Measurements from ENCODE around the gene GJB3.
"Not testable (repeated sequence)": the region's sequence is repeated elsewhere in the genome, so short reads cannot be mapped to it uniquely, and the experiment has no call there.

GJB3 gene

GRCh38 chr1:34781071-34781843 is at the start of gene GJB3:
GJB3 (plus strand) TSS chr1:34781214; CDS start chr1:34784763, 3,549 bp downstream.
- no peaks in the 10 kb centered on the region for H3K9me3 ChIP-seq
- no peak within 1 kb of the TSS for H3K27ac ChIP-seq
- no peaks in the 10 kb centered on the region for H3K4me1 ChIP-seq (ENCODE audit: control insufficient read depth in 1 of 2, insufficient read depth in 1 of 2, low read depth in 1 of 2, low read length in 1 of 2)
- H3K36me3 ChIP-seq = no peaks in the 10 kb centered on the region
- no peak for TF ChIP-seq CTCF (IDR thresholded peaks at IDR 0.05)
- H3K27me3 ChIP-seq = peaks cover 86% of the 10 kb centered on the region
- H3K4me3 ChIP-seq (ENCODE audit: low read depth in 1 of 2, low read length in 1 of 2) = no peak within 1 kb of the TSS

DNA sequence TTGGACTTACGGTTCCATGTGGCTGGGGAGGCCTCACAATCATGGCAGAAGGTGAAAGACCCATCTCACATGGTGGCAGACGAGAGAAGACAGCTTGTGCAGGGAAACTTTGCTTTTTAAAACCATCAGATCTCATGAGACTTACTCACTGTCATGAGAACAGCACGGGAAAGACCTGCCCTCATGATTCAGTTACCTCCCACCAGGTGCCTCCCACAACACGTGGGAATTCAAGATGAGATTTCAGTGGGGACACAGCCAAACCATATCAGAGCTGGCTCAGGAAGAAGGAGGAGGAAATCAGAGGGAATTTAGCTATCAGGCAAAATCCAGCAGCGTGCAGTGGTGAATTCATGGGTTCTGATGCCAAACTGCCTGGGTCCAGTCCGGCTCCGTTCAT is 48.2 kb upstream of the GJB3 start:
- not testable (repeated sequence) for H3K27ac ChIP-seq; H3K36me3 ChIP-seq; H3K4me1 ChIP-seq (ENCODE audit: control insufficient read depth in 1 of 2, insufficient read depth in 1 of 2, low read depth in 1 of 2, low read length in 1 of 2); H3K9me3 ChIP-seq; H3K4me3 ChIP-seq (ENCODE audit: low read depth in 1 of 2, low read length in 1 of 2); H3K27me3 ChIP-seq

- H3K36me3 ChIP-seq = no peaks in the 10 kb centered on the region
- no peak overlapping the region for H3K4me3 ChIP-seq (ENCODE audit: low read depth in 1 of 2, low read length in 1 of 2)
- no peak for TF ChIP-seq CTCF (IDR thresholded peaks at IDR 0.05)
- peaks cover 12% of the 10 kb centered on the region for H3K27me3 ChIP-seq
- H3K4me1 ChIP-seq (ENCODE audit: control insufficient read depth in 1 of 2, insufficient read depth in 1 of 2, low read depth in 1 of 2, low read length in 1 of 2) = no peaks in the 10 kb centered on the region
- H3K9me3 ChIP-seq = no peaks in the 10 kb centered on the region
- H3K27ac ChIP-seq = no peak overlapping the region
Measured at GRCh38 chr1:34736692-34737091, 44.3 kb upstream of the GJB3 start.

DNA sequence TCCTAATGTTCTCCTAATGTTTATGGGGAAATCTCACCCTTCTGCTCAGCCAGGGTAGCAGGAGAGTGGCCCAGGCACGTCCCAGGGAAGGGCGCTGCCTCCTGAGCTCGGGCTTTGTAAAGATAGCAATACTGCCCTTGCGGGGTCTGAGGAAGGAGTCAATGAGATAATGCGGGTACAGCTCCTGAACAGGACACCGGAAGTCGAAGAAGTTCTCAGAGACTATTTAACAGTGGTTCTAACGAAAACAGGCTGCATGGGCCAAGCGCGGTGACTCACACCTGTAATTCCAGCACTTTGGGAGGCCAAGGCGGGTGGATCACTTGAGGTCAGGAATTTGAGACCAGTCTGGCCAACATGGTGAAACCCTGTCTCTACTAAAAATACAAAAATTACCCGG is 43.8 kb upstream of the GJB3 start:
- H3K9me3 ChIP-seq; H3K4me3 ChIP-seq (ENCODE audit: low read depth in 1 of 2, low read length in 1 of 2); H3K4me1 ChIP-seq (ENCODE audit: control insufficient read depth in 1 of 2, insufficient read depth in 1 of 2, low read depth in 1 of 2, low read length in 1 of 2); H3K27ac ChIP-seq; H3K36me3 ChIP-seq: not testable (repeated sequence)
- H3K27me3 ChIP-seq = peaks cover 12% of the 10 kb centered on the region

- H3K36me3 ChIP-seq = no peaks in the 10 kb centered on the region
- no peak overlapping the region for H3K27ac ChIP-seq
- no peak for TF ChIP-seq CTCF (IDR thresholded peaks at IDR 0.05)
- H3K9me3 ChIP-seq = no peaks in the 10 kb centered on the region
- H3K4me3 ChIP-seq (ENCODE audit: low read depth in 1 of 2, low read length in 1 of 2) = no peak overlapping the region
- H3K27me3 ChIP-seq = peaks cover 12% of the 10 kb centered on the region
- no peaks in the 10 kb centered on the region for H3K4me1 ChIP-seq (ENCODE audit: control insufficient read depth in 1 of 2, insufficient read depth in 1 of 2, low read depth in 1 of 2, low read length in 1 of 2)
Measured at GRCh38 chr1:34739613-34740012, 41.4 kb upstream of the GJB3 start.

GRCh38 chr1:34740161-34740868 is 40.7 kb upstream of the GJB3 start:
- H3K36me3 ChIP-seq = no peaks in the 10 kb centered on the region
- peaks cover 12% of the 10 kb centered on the region for H3K27me3 ChIP-seq
- TF ChIP-seq CTCF (IDR thresholded peaks at IDR 0.05) = no peak
- H3K27ac ChIP-seq = no peak overlapping the region
- no peaks in the 10 kb centered on the region for H3K4me1 ChIP-seq (ENCODE audit: control insufficient read depth in 1 of 2, insufficient read depth in 1 of 2, low read depth in 1 of 2, low read length in 1 of 2)
- no peak overlapping the region for H3K4me3 ChIP-seq (ENCODE audit: low read depth in 1 of 2, low read length in 1 of 2)
- H3K9me3 ChIP-seq = no peaks in the 10 kb centered on the region
